ENCODE measurements around the gene SMG6. TPM values are rescaled to one million over a fixed set of nuclear protein-coding genes. Genes with fewer than 3 reads are reported as not detected.

SMG6 gene
- total and polyA plus RNA-seq, 2 experiments from 2014 or later, result 16.8 to 63.1 TPM

- H3K27ac ChIP-seq, result peak overlapping the region; percentile 99
- H3K9me3 ChIP-seq (ENCODE audit: low read depth), result no peaks in the 10 kb centered on the region
- DNase-seq, result peak; percentile 68
- H4K20me1 ChIP-seq (ENCODE audit: insufficient read depth), result no peaks in the 10 kb centered on the region
- H3K79me2 ChIP-seq (ENCODE audit: insufficient read depth), result peaks cover 41% of the 10 kb centered on the region
- peaks cover 54% of the 10 kb centered on the region for H3K4me1 ChIP-seq (ENCODE audit: insufficient read depth)
- peaks cover 51% of the 10 kb centered on the region for H3F3A ChIP-seq (ENCODE audit: insufficient read depth)
- no peak for TF ChIP-seq EZH2phosphoT487 (IDR thresholded peaks at IDR 0.05; ENCODE audit: insufficient read depth, low read depth)
- no peak for TF ChIP-seq EZH2 (IDR thresholded peaks at IDR 0.05; ENCODE audit: insufficient read depth, poor library complexity, severe bottlenecking)
- peak overlapping the region; percentile 81 for H3K4me2 ChIP-seq (ENCODE audit: unreplicated experiment)
- peak overlapping the region; percentile 91 for H3K9ac ChIP-seq
- H3K9me2 ChIP-seq (ENCODE audit: insufficient read depth), result no peaks in the 10 kb centered on the region
- 0 out of 2 replicates have a peak overlapping the region, but pooled peaks have one; percentile 4 for H2AFZ ChIP-seq
- 4 to 10% methylated on average over 11 of the region's 11 CpGs for WGBS, 2 experiments (ENCODE audit: low coverage in 1 of 2, low lambda C conversion rate in 2 of 2, missing lambda C conversion rate in 2 of 2)
- no peaks in the 10 kb centered on the region for H3K36me3 ChIP-seq (ENCODE audit: low read depth)
- peak overlapping the region; percentile 58 for H3K4me3 ChIP-seq
- no peaks in the 10 kb centered on the region for H3K27me3 ChIP-seq (replicated peaks; ENCODE audit: insufficient read depth)
- in situ Hi-C loops (cut with MboI), result no loop called here
Measured at GRCh38 chr17:2213291-2213960, 90.2 kb downstream of the SMG6 start.

- peak overlapping the region; percentile 99 for H3K27ac ChIP-seq
- peak; percentile 93 for DNase-seq
- peaks cover 51% of the 10 kb centered on the region for H3F3A ChIP-seq (ENCODE audit: insufficient read depth)
- 5 to 7% methylated on average over 10 of the region's 10 CpGs for WGBS, 2 experiments (ENCODE audit: low coverage in 1 of 2, low lambda C conversion rate in 2 of 2, missing lambda C conversion rate in 2 of 2)
- peaks cover 41% of the 10 kb centered on the region for H3K79me2 ChIP-seq (ENCODE audit: insufficient read depth)
- no peak overlapping the region for H2AFZ ChIP-seq
- peak overlapping the region; percentile 91 for H3K9ac ChIP-seq
- in situ Hi-C loops (cut with MboI), result no loop called here
- H3K4me1 ChIP-seq (ENCODE audit: insufficient read depth), result peaks cover 54% of the 10 kb centered on the region
- H3K9me2 ChIP-seq (ENCODE audit: insufficient read depth), result no peaks in the 10 kb centered on the region
- no peaks in the 10 kb centered on the region for H4K20me1 ChIP-seq (ENCODE audit: insufficient read depth)
- H3K27me3 ChIP-seq (replicated peaks; ENCODE audit: insufficient read depth), result no peaks in the 10 kb centered on the region
- H3K4me2 ChIP-seq (ENCODE audit: unreplicated experiment), result peak overlapping the region; percentile 81
- H3K36me3 ChIP-seq (ENCODE audit: low read depth), result no peaks in the 10 kb centered on the region
- H3K4me3 ChIP-seq, result peak overlapping the region; percentile 58
- H3K9me3 ChIP-seq (ENCODE audit: low read depth), result no peaks in the 10 kb centered on the region
- TF ChIP-seq EZH2 (IDR thresholded peaks at IDR 0.05; ENCODE audit: insufficient read depth, poor library complexity, severe bottlenecking) (no peak), EZH2phosphoT487 (IDR thresholded peaks at IDR 0.05; ENCODE audit: insufficient read depth, low read depth) (no peak)
Measured at GRCh38 chr17:2212400-2212981, 91.1 kb downstream of the SMG6 start.

GRCh38 chr17:2211661-2212399 is 91.8 kb downstream of the SMG6 start:
- H3K4me1 ChIP-seq (ENCODE audit: insufficient read depth), result peaks cover 51% of the 10 kb centered on the region
- TF ChIP-seq EZH2phosphoT487 (IDR thresholded peaks at IDR 0.05; ENCODE audit: insufficient read depth, low read depth) (no peak), EZH2 (IDR thresholded peaks at IDR 0.05; ENCODE audit: insufficient read depth, poor library complexity, severe bottlenecking) (no peak)
- peak overlapping the region; percentile 58 for H3K4me3 ChIP-seq
- no peaks in the 10 kb centered on the region for H4K20me1 ChIP-seq (ENCODE audit: insufficient read depth)
- in situ Hi-C loops (cut with MboI), result no loop called here
- no peaks in the 10 kb centered on the region for H3K36me3 ChIP-seq (ENCODE audit: low read depth)
- WGBS, 2 experiments (ENCODE audit: low coverage in 1 of 2, low lambda C conversion rate in 2 of 2, missing lambda C conversion rate in 2 of 2), result 46 to 50% methylated on average over 6 of the region's 6 CpGs
- H3K27me3 ChIP-seq (replicated peaks; ENCODE audit: insufficient read depth), result no peaks in the 10 kb centered on the region
- peaks cover 49% of the 10 kb centered on the region for H3F3A ChIP-seq (ENCODE audit: insufficient read depth)
- peak; percentile 23 for DNase-seq
- H3K9ac ChIP-seq, result peak overlapping the region; percentile 91
- no peaks in the 10 kb centered on the region for H3K9me2 ChIP-seq (ENCODE audit: insufficient read depth)
- peaks cover 38% of the 10 kb centered on the region for H3K79me2 ChIP-seq (ENCODE audit: insufficient read depth)
- peak overlapping the region; percentile 81 for H3K4me2 ChIP-seq (ENCODE audit: unreplicated experiment)
- H3K9me3 ChIP-seq (ENCODE audit: low read depth), result no peaks in the 10 kb centered on the region
- H3K27ac ChIP-seq, result peak overlapping the region; percentile 99
- no peak overlapping the region for H2AFZ ChIP-seq

- H3F3A ChIP-seq (ENCODE audit: insufficient read depth), result peaks cover 39% of the 10 kb centered on the region
- no peak overlapping the region for H3K27ac ChIP-seq
- H3K4me3 ChIP-seq, result no peak overlapping the region
- H3K27me3 ChIP-seq (replicated peaks; ENCODE audit: insufficient read depth), result no peaks in the 10 kb centered on the region
- H3K9me2 ChIP-seq (ENCODE audit: insufficient read depth), result no peaks in the 10 kb centered on the region
- peaks cover 38% of the 10 kb centered on the region for H3K79me2 ChIP-seq (ENCODE audit: insufficient read depth)
- TF ChIP-seq EZH2phosphoT487 (IDR thresholded peaks at IDR 0.05; ENCODE audit: insufficient read depth, low read depth) (no peak), EZH2 (IDR thresholded peaks at IDR 0.05; ENCODE audit: insufficient read depth, poor library complexity, severe bottlenecking) (no peak)
- no peak for DNase-seq
- H3K36me3 ChIP-seq (ENCODE audit: low read depth), result no peaks in the 10 kb centered on the region
- no peak overlapping the region for H2AFZ ChIP-seq
- no peaks in the 10 kb centered on the region for H4K20me1 ChIP-seq (ENCODE audit: insufficient read depth)
- in situ Hi-C loops (cut with MboI), result no loop called here
- peaks cover 40% of the 10 kb centered on the region for H3K4me1 ChIP-seq (ENCODE audit: insufficient read depth)
- 89 to 96% methylated on average over 2 of the region's 2 CpGs for WGBS, 2 experiments (ENCODE audit: low coverage in 1 of 2, low lambda C conversion rate in 2 of 2, missing lambda C conversion rate in 2 of 2)
- no peak overlapping the region for H3K4me2 ChIP-seq (ENCODE audit: unreplicated experiment)
- H3K9ac ChIP-seq, result no peak overlapping the region
- no peaks in the 10 kb centered on the region for H3K9me3 ChIP-seq (ENCODE audit: low read depth)
Measured at GRCh38 chr17:2210726-2211125, 92.9 kb downstream of the SMG6 start.
